PFSK-1 (cell line): ENCODE results near the gene CARMIL1.

Experiments
- POLR2AphosphoS5 ChIP-seq: IDR thresholded peaks from 2 replicates; pipeline ENCODE4 v1.6.1; 2012; ENCODE audit warnings: low read depth, mild to moderate bottlenecking, control low read depth, low read length, moderate library complexity
- REST ChIP-seq, 2 experiments: IDR thresholded peaks; 2 replicates each; pipeline versions ENCODE4 v1.6.1 to v1.8.0; 2011 to 2012; ENCODE audit warnings: low read depth in 2 of 2, low read length in 2 of 2, control low read depth in 1 of 2, inconsistent platforms in 1 of 2, mild to moderate bottlenecking in 1 of 2, moderate library complexity in 1 of 2; ENCODE audit not compliant: insufficient read depth in 1 of 2
- TAF1 ChIP-seq: IDR thresholded peaks from 2 replicates; pipeline ENCODE4 v1.6.1; 2012; ENCODE audit warnings: low read length, control low read depth, borderline replicate concordance; ENCODE audit not compliant: insufficient read depth

- TF ChIP-seq TAF1, result no peak
- no peak for TF ChIP-seq POLR2AphosphoS5
- no peak for TF ChIP-seq REST (IDR thresholded peaks at IDR 0.05; ENCODE audit: insufficient read depth in 1 of 2, low read depth in 2 of 2, low read length in 2 of 2)
Observed at GRCh38 chr6:25341923-25342619, 62.9 kb downstream of the CARMIL1 start.
